Kidney (tissue), 14 donors: ENCODE data around the gene C2CD3. TPM values are rescaled to one million over a fixed set of nuclear protein-coding genes. Genes with fewer than 3 reads are reported as not detected.

Experiments used
- DNase-seq, 5 donors: peaks; one replicate each; pipeline ENCODE4 v3.0.0-alpha.2; 2013 to 2020
- FAIRE-seq: peaks from 2 replicates; lab custom pipeline; 2012; peaks lifted over from hg19 to GRCh38; lab: Jason Lieb, UNC
- H3K27ac ChIP-seq, 2 donors: one replicate each; pipeline ENCODE4 v1.7.0; 2013; ENCODE audit warnings: low read depth in 2 of 2, low read length in 2 of 2, inconsistent platforms in 1 of 2
- H3K27me3 ChIP-seq: one replicate; pipeline ENCODE4 v1.7.1; 2013; ENCODE audit warnings: low read length, inconsistent platforms; ENCODE audit not compliant: control insufficient read depth, insufficient read depth
- H3K36me3 ChIP-seq, 3 donors: one replicate each; pipeline versions ENCODE4 v1.7.0 to v1.7.1; 2013; ENCODE audit warnings: low read length in 3 of 3, control low read depth in 1 of 3, inconsistent platforms in 1 of 3; ENCODE audit not compliant: insufficient read depth in 3 of 3, control insufficient read depth in 2 of 3
- H3K4me1 ChIP-seq, 3 donors: one replicate each; pipeline versions ENCODE4 v1.7.0 to v1.7.1; 2013; ENCODE audit warnings: low read length in 3 of 3, inconsistent platforms in 1 of 3, low read depth in 1 of 3; ENCODE audit not compliant: control insufficient read depth in 2 of 3, insufficient read depth in 2 of 3
- H3K4me3 ChIP-seq, 3 donors: one replicate each; pipeline versions ENCODE4 v1.7.0 to v1.8.1; 2013; ENCODE audit warnings: low read length in 3 of 3, control low read depth in 1 of 3, inconsistent platforms in 1 of 3
- H3K9ac ChIP-seq, 3 donors: one replicate each; pipeline versions ENCODE4 v1.7.0 to v1.7.1; 2013; ENCODE audit warnings: low read length in 3 of 3, control low read depth in 1 of 3, inconsistent platforms in 1 of 3
- H3K9me3 ChIP-seq, 3 donors: one replicate each; pipeline versions ENCODE4 v1.7.0 to v1.7.1; 2013; ENCODE audit warnings: low read length in 3 of 3, control low read depth in 1 of 3, inconsistent platforms in 1 of 3; ENCODE audit not compliant: control insufficient read depth in 2 of 3, insufficient read depth in 1 of 3
- CTCF ChIP-seq: IDR thresholded peaks from 3 replicates; pipeline ENCODE4 v1.5.1; 2012; ENCODE audit warnings: mild to moderate bottlenecking, moderate library complexity, borderline replicate concordance; ENCODE audit not compliant: insufficient read depth; ENCODE audit errors: extremely low read depth
- intact Hi-C: fragments of 100-400 bp; cut with DNase I; formaldehyde crosslinking; loops from one replicate; pipeline ENCODE4 v1.11.1; 2022
- polyA plus RNA-seq: library from polyadenylated mRNA; stranded (reverse); fragments of 350-450 nt; fragmentation: Illumina TruSeq; extraction: RNeasy Lipid Tissue Mini Kit (QIAGEN cat#74804); gene quantifications from one replicate; pipeline ENCODE4 v1.2.3, GENCODE V29; 2014; ENCODE audit warnings: low read depth, low replicate concordance; ENCODE audit not compliant: insufficient read depth
- total RNA-seq: library from RNA; stranded (reverse); fragmentation: NEBNext Ultra II Directional; extraction: Animal tissue kit (Norgen Biotek cat#: 25700); gene quantifications from one replicate; pipeline ENCODE4 v1.2.1, GENCODE V29; 2021
- donor health status: control.
- donor health status: control.
- donor health status: control.
- donor health status: control.
- donor health status: control.
- donor health status: DM: yes; HTN: yes; CAD: no.
- donor health status: Normal renal cell carcinoma (clear cell type).

Gene C2CD3
- total and polyA plus RNA-seq, 2 donors from 2014 or later, result 5.6 to 28.7 TPM

- Histone ChIP-seq H3K9me3 (no peaks in the 10 kb centered on the region), H3K27ac (no peak overlapping the region), H3K4me3 (no peak overlapping the region), H3K4me1 (no peaks in the 10 kb centered on the region), H3K36me3 (peaks cover 0 to 4% (median 0%) of the 10 kb centered on the region in 3 donors), H3K9ac (no peak overlapping the region), H3K27me3 (no peaks in the 10 kb centered on the region)
- intact Hi-C loops, result no loop called here
- peak in 2 of 5 donors; percentile 21 to 41 for DNase-seq
- FAIRE-seq, result no peak
- no peak for TF ChIP-seq CTCF
Observed at GRCh38 chr11:73972620-73973449, 198.0 kb downstream of the C2CD3 start.

- Histone ChIP-seq H3K9me3 (no peaks in the 10 kb centered on the region), H3K4me3 (no peak overlapping the region), H3K9ac (no peak overlapping the region), H3K36me3 (peaks cover 0 to 4% (median 0%) of the 10 kb centered on the region in 3 donors), H3K27me3 (no peaks in the 10 kb centered on the region), H3K27ac (no peak overlapping the region), H3K4me1 (no peaks in the 10 kb centered on the region)
- intact Hi-C loops, result no loop called here
- no peak for TF ChIP-seq CTCF
- FAIRE-seq (no peak), DNase-seq (peak in 1 of 5 donors; percentile 2)
Observed at GRCh38 chr11:73972187-73972586, 198.6 kb downstream of the C2CD3 start.

- no peak overlapping the region for H3K27ac ChIP-seq
- intact Hi-C loops, result no loop called here
- H3K4me1 ChIP-seq, result no peaks in the 10 kb centered on the region
- DNase-seq (peak in 2 of 5 donors; percentile 26 to 34), FAIRE-seq (no peak)
- no peak overlapping the region for H3K9ac ChIP-seq
- H3K4me3 ChIP-seq, result no peak overlapping the region
- H3K36me3 ChIP-seq, result no peaks in the 10 kb centered on the region
- no peak for TF ChIP-seq CTCF
- no peaks in the 10 kb centered on the region for H3K27me3 ChIP-seq
- no peaks in the 10 kb centered on the region for H3K9me3 ChIP-seq
Observed at GRCh38 chr11:73971175-73971719, 199.6 kb downstream of the C2CD3 start.
